ENCODE results near the gene ASB2.

DNA sequence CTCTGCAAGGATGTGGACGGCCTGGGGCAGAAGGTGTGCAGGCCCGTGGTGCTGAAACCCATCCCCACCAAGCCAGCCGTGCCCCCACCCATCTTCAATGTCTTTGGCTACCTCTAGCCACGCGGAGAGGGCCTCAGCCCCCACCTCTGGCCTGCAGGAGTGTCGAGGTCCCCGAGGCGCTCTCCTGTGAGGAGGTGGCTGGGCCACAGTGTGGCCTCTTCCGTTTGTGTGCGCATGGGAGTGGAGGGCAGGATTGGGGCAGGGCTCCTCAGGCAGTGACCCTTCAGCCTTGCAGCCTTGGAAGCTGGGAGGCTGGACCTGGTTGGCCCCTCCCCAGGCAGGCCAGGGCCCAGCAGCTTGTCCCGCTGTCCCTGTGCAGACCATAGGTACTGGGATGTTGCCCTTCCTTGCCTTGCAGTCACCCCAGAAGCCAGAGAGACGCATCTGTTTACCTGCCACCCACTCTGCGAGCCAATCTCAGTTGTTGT is 47.3 kb downstream of the ASB2 start:
- TF ChIP-seq CTCF (IDR thresholded peaks at IDR 0.05; ENCODE audit: borderline replicate concordance, extremely low read depth, low read length, poor library complexity, severe bottlenecking) (no peak), EZH2 (IDR thresholded peaks at IDR 0.05; ENCODE audit: borderline replicate concordance, low read depth, low read length, severe bottlenecking) (no peak)

Data from DND-41 (cell line).